Amygdala (tissue), 56 donors: ENCODE data around the gene PFKL.

Source experiments
- DNase-seq, 56 donors: peaks; one replicate each; lab custom pipeline; 2025; lab: John Stamatoyannopoulos, UW

The PFKL gene

GRCh38 chr21:44310628-44311507 is 11.0 kb downstream of the PFKL start:
- no peak for DNase-seq

GRCh38 chr21:44312089-44312488 is 12.2 kb downstream of the PFKL start:
- no peak for DNase-seq

GRCh38 chr21:44312716-44313115 is 12.9 kb downstream of the PFKL start:
- DNase-seq, result no peak

- DNase-seq, result no peak
Observed at GRCh38 chr21:44313451-44313850, 13.6 kb downstream of the PFKL start.

GRCh38 chr21:44314128-44314527 is 14.3 kb downstream of the PFKL start:
- no peak for DNase-seq

GRCh38 chr21:44314561-44314960 is 14.7 kb downstream of the PFKL start:
- no peak for DNase-seq

- no peak for DNase-seq
Observed at GRCh38 chr21:44315691-44316203, 15.9 kb downstream of the PFKL start.

- DNase-seq, result peak in 2 of 56 donors; percentile 8 to 34
Observed at GRCh38 chr21:44316277-44316900, 16.5 kb downstream of the PFKL start.

- DNase-seq, result peak in 29 of 56 donors; percentile 10 to 75 (median 36)
Observed at GRCh38 chr21:44317241-44317782, 17.5 kb downstream of the PFKL start.

GRCh38 chr21:44317871-44318270 is 18.0 kb downstream of the PFKL start:
- DNase-seq, result no peak

- no peak for DNase-seq
Observed at GRCh38 chr21:44318489-44319285, 18.8 kb downstream of the PFKL start.

GRCh38 chr21:44319407-44320065 is 19.7 kb downstream of the PFKL start:
- DNase-seq, result no peak

- DNase-seq, result no peak
Observed at GRCh38 chr21:44320847-44321246, 21.0 kb downstream of the PFKL start.

- no peak for DNase-seq
Observed at GRCh38 chr21:44321846-44322450, 22.1 kb downstream of the PFKL start.

- peak in 1 of 56 donors; percentile 42 for DNase-seq
Observed at GRCh38 chr21:44322621-44323325, 22.9 kb downstream of the PFKL start.

GRCh38 chr21:44323591-44323990 is 23.7 kb downstream of the PFKL start:
- DNase-seq, result no peak

GRCh38 chr21:44324106-44324853 is 24.4 kb downstream of the PFKL start:
- no peak for DNase-seq

- no peak for DNase-seq
Observed at GRCh38 chr21:44324854-44325107, 24.9 kb downstream of the PFKL start.
